DMS79 (cell line): ENCODE results near the gene PLB1.
"Not testable (repeated sequence)": the region's sequence is repeated elsewhere in the genome, so short reads cannot be mapped to it uniquely, and the experiment has no call there.

Source experiments
- DNase-seq: peaks from one replicate; lab custom pipeline; 2025; lab: John Stamatoyannopoulos, UW

Gene PLB1

DNA sequence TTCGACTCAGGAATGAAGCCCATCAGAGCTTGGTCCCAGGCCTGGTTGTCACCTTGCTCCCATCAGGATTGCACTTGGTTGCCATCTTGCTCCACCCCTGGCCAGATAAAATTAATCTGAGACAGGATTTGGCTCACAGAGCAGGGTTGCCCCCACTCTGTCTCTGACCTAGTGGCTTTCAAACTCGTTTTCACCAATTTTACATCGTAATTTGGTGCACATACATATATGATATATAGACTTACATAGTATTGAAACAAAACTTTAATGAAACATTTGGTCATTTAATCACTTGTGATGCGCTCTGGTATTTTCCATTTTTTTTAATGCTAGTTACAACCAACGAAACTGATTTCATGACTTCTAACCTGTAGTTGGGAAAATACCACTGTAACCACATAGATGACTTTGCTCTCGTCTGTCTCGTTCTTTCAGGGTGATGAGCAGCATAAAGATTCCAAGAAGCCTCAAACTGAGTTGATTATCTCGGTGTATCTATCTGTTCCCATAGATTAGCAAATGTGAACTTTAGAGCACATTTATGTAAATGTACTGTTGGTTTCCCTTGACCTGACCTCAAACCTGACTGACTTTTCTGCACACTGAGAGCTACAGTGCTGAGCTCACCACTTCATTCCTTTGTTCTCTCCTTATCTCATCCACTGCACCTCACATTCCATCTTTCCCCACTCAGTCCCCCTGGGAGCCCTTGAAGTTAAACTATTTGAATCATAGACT lies 30.5 kb upstream of the PLB1 start:
- DNase-seq = no peak

DNA sequence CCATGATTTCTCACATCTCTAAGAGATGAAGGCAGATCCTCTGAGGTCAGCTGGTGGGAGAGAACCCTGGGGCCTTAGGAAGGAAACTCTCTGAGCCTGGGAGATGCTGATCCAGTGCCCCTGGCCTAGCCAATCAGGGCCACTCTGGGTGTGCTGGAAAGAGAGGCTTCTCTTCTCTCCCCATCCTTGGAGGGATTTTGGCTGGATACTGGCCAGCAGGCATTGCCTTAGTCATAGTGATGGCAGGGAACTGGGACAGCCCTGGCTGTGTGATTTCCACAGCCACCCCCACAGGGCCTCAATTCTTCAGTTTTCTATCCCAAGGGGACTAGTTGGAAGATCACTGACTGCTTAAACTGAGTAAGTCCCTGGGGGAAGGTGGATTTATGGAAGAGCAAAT lies 26.6 kb upstream of the PLB1 start:
- no peak for DNase-seq

DNA sequence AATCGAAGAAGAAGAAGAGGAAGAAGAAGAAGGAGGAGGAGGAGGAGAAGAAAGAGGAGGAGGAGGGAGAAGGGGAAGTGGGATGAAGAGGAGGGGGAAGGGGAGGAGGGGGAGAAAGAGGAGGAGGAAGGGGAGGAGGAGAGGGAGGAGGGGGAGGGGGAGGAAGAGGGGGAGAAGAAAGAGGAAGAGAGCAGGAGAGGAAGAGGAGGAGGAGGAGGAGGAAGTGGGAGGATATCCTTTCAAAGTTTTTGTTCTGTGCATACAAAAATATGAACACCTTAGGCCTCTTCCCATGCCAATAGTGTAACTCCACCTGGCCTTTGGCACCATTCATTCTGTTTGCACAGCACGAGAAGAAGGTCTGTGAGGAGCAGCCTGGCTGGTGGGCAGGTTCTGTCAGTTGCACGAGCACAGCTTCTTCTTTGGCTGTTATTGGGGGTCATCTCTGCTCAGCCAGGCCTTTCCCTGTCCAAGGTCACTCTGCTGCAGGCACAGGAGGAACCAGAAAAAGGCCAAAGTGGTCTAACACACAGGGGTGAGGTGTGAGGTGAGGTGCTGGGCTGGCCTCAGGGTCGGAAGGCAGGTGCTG lies 25.8 kb upstream of the PLB1 start:
- no peak for DNase-seq

DNA sequence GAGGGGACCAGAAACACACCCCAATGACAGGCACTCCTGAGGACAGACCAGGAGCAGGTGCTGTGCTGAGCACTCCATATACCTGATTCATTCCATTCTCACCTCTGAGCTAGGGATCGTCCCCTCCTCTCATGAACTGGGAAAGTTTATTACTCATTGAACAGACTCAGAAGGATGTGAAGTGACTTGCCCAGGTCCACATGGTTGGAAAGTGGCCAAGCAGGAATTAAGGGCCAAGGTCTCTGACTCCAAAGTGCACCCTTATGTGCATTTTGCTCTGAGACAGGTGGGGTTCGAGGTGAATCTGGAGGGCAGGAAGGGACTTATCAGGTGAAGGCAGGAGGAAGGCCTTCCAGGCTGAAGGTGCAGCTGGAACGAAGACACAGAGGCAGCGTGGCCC lies 25.1 kb upstream of the PLB1 start:
- peak; percentile 31 for DNase-seq

DNA sequence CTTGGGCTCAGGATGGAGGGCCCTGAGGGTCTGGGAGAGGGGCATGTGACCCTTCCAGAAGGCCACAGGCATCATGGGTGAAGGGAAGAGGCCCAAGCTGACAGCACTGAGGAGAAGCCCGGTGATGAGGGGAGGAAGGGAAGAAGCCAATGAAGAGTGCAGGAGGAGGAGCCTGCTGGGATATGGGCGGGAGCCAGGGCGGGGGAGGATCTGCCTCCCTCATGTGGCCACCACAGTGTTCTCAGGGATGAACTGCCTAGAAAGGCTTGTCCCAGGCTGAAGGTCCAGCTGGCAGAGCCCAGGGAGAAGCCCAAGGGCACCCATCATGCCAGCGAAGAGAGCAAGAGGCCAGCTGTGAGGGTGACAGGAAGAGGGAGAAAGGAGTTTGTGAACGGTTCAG lies 24.6 kb upstream of the PLB1 start:
- DNase-seq = no peak

DNA sequence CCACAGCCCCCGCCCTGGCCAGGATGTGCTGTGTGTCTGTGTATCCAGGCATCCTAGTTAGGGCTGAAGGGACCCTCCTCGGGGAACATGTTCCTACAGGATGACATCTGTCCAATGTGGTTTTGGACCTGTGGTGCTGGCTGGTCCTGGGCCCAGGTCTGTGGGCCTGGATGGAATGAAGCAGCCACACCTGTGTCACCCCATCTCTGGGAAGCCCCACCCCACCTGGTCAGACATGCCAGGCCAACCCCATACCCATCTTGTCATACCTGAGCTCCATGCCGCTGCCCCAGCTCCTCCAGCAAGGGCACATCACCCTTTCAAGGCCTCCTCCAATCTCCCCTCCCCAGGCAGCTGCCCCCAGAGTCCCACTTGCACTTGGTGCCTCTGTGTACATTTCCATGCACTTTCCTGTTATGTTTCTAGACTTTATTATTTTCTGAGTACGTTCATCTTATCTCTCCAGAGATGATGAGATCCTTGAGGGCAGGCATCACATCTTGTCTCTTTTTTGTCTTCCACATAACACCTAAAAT lies 24.1 kb upstream of the PLB1 start:
- DNase-seq = no peak

DNA sequence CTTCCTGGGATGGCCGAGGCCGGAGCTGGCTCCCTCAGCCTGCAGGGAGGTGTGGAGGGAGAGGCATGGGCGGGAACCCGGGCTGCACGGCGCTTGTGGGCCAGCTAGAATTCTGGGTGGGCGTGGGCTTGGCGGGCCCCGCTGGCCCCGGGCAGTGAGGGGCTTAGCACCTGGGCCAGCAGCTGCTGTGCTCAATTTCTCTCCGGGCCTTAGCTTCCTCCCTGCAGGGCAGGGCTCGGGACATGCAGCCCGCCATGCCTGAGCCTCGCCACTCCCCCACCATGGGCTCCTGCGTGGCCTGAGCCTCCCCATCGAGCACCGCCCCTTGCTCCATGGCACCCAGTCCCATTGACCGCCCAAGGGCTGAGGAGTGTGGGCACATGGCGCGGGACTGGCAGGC lies 23.2 kb upstream of the PLB1 start:
- not testable (repeated sequence) for DNase-seq

DNA sequence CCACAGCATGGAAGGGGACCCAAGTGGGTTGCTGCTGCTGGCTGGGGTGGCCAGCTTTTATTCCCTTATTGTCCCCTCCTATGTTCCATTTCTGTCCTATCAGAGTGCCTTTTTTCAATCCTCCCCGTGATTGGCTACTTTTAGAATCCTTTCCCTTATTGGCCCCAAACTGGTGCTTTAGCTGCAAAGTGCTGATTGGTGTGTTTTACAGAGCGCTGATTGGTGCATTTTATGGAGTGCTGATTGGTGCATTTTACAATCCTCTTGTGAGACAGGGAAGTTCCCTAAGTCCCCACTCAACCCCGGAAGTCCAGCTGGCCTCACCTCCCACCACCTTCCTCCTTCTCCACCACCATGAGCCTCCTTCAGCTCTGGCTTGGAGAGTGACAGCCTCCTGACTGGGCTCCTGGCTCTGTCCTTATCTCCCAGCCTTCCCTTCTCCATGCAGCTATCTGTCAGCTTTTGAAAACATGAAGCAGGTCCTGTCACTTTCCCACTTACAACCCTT lies 20.7 kb upstream of the PLB1 start:
- no peak for DNase-seq

DNA sequence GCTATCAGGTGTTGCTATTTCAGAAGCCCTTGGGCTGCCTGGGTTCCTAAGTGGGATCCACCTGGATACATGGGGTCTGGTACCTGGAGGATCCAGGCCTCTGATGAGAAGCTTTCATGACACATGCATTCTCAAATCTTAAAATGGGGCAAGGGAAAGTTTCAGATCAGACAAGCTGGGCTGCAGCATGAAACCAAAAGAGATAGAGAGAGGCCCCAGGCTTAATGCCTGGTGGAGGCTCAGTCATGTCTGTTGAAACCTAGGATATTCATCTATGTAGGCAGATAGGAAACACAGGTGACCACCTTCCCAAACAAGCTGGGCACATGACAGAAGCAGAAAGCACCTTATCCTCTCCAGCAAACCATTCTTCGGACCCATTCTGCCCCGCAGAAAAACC lies 18.8 kb upstream of the PLB1 start:
- DNase-seq = no peak

DNA sequence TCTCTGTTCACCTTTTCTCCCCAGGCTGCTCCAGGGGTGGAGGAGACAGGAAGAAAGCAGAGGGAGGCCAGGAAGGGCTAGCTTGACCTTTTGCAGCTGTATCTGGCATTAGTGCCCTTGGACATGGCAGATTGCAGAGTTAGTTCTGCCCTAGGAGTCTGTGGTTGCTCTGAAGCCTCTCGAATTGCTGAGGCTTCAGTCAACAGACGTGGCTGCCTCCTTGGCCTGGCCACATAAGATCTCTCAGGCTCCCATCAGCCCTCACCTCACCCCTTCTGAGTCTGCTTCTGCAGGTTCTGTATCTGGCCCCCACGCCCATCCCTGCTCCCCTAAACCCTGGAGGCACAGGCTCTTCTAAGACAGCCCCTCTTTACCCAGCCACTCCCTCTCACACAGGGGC lies 18.2 kb upstream of the PLB1 start:
- DNase-seq = no peak

DNA sequence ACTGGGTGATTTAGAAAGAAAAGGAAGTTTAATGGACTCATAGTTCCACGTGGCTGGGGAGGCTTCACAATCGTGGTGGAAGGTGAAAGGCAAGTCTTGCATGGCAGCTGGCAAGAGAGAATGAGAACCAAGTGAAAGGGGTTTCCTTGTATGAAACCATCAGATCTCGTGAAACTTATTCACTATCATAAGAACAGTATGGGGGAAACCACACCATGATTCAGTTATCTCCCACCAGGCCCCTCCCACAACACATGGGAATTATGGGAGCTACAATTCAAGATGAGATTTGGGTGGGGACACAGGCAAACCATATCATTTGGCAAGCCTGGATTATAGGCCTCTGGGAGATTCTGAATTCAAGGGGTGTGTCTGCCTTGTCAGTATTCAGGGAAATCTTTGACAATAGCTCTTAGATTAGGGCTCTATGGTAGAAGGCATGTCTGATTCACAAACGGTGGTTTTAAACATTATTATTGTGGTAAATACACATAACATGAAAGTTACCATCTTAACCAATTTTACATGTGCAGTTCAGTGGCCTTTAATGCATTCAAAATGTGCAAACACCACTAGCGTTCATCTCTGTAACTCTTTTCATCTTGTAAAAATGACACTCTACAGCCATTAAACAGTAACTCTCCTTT lies 15.3 kb upstream of the PLB1 start:
- DNase-seq = no peak

DNA sequence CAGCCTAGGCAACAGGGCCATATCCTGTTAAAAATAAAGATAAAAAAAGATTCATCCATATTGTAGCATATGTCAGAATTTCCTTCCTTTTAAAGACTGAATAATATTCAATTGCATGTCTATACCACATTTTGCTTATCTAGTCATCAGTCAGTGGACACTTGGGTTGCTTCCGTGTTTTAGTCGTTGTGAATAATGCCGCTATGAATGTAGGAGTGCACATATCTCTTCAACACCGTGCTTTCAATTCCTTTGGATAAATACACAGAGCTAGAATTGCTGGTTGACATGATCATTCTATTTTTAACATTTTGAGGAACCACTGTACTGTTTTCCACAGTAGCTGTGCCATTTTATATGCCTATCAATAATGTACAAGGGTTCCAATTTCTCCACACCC lies 14.0 kb upstream of the PLB1 start:
- DNase-seq = no peak

DNA sequence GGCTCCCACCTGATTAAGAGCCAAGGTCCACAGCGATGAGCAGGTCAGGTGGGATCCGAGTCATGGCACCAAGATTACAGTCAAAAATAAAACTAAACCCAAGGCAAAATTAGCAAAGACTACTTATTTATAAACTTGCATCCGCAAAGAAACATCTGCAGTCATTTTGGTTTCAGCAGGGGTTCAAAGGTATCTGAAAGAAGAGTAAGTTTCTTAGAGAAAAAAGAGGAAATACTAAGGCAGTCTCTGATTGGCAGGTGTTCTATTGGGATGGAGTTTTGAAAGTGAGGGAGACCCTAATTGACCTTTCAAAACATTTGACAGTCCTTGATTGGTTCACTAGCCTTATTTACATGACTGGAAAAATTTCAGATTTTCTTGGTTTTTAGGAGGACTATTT lies 11.0 kb upstream of the PLB1 start:
- no peak for DNase-seq

DNA sequence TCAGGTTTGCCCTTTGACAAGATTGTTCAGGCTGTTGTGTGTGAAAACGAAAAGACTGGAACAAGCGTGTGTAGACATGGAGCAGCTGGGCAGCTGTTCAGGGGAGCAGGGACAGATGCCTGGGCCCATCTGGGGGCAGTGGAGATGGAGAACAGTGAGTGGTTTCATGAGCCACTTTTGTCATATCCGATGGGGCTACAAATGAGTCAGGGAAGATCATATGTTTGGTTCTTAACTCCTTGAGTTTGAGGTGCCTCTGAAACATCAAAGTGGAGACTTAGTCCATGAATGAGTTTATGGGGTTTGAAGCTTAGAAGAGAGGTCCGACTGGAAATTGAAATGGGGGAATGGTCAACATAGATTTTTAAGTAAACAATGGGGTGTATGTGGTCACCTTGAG lies 9.3 kb upstream of the PLB1 start:
- DNase-seq = no peak

DNA sequence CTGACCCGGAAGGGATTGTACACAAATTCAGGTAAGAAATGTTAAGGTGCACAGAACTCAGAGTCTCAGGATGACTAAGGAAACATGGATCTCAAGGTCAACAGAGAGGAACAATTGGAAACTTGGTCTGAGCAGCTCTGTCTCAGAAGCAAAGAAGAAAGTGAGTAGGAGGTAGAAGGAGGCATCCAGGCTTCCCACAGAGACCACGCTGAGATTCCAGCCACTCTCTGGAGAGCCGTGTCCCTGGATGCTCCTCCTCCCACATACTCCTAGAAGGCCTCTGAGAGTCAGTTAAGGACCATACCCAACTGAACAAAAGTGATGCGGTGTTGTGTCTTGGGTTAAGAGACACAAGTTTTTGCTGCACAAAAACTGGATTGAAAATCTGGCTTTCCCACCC lies 8.6 kb upstream of the PLB1 start:
- no peak for DNase-seq

DNA sequence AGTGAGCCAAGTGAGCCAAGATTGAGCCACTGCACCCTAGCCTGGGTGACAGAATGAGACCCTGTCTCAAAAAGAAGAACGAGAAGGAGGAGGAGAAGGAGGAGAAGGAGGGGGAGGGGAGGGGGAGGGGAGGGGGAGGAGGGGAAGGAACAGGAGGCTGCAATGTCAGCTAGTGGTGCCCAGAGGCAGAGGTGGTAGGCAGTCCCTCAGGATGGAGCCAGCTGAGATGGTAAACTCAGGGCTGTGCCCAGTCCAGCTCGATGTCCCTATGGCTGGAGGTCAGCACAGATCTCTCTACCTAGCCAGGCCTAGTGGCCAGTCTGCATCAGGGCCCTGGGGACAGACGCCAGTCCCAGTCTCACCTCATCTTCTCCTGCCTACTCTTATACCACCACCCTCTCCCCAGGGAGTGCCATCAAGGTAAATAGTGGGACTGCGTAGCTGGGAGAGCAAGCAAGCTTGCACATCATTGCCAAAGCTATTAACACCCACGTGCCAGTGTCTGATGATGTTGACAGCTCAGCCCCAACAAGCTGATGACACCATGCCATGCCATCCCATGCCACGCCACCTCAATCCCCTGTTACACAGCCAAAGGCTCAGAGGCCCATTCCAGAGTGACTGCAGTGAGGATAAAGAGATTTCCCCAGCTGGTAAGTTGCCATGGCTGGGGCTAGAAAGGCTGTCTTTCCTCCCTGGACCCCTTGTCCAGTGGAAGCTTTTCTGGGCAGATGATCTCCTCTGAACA lies 7.6 kb upstream of the PLB1 start:
- DNase-seq = no peak

DNA sequence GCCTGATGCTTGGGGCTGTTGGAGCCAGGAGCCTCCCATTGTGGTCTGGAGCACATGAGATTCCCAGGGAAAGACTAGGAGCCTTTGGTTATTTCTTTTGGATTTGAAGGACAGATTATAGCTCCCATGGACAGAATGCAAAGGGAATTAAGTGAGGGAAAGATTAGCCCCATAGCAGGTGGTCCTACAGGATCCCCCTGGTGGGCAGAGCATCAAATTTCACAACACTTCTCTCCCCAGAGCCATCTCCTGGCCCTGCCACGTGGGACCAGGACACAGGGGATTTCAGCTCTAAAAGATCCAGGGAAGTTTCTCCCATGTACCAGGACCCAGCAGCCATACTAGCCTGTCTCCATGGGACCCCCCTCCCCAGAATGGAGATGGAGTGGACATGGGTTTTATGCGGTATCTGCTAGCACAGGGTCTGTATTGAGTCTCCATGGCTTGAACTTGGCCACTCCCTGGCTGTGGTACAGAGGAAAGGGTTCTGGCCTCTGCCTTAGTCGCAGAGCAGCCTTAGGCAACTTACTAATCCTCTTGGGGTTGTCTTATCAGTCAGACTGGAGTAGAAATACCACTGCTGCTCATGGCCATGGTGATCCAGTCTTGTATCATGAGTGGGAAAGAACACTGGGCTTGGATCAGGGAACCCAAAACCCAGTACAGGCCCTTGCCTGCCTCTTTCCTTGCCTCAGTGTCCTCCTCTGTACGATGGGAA lies 6.8 kb upstream of the PLB1 start:
- DNase-seq = no peak

DNA sequence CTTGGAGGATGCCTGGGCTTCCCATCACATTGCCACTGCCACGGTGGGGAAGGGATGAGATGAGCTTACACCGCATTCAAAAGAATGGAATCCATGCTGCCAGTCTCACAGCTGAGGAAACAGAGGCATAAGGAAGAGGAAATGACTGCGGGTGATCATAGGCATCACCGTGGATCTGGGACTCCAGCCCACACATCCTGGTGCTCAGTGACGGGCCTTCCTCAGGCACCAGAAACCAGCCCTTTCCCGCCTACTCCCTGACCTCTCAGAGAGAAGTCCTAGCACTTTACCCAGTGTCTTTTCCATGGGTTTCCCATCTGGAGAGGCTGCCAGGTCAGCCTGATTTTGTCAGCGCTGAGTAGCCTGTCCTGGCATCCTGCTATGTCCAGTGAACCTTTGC lies 5.3 kb upstream of the PLB1 start:
- DNase-seq = no peak

DNA sequence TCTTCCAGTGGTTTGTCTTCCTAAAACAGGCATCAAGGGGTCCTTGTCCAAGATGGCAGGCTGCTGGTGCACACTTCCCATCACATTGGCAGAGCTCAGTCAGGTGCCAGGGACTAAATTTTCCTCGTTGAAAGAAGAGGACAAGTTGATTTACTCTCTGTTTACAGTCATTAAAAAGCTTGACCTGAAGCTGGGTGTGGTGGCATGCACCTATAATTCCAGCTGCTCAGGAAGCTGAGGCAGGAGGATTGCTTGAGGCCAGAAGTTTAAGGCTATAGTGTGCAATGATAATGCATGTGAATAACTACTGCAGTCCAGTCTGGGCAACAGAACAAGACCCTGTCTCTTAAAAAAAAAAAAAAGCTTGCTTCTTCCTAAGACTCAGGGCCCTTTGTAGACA lies 3.6 kb upstream of the PLB1 start:
- no peak for DNase-seq

DNA sequence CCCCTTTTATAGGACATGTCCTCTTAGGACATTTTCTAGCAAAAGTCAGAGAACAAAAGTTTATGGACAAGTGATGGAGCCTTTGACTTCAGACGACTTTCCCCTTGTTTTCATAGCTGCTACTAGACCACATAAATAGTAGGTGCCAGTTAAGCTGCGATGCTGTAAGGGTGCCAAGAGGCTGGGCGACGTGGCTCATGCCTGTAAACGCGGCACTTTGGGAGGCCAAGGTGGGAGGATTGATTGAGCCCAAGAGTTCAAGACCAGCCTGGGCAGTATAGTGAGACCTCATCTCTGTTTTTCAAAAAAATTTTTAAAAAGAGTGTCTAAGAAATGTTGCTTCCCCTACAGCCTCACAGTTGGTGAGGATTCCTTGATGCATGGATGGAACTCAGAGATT lies 2.2 kb upstream of the PLB1 start:
- no peak for DNase-seq

DNA sequence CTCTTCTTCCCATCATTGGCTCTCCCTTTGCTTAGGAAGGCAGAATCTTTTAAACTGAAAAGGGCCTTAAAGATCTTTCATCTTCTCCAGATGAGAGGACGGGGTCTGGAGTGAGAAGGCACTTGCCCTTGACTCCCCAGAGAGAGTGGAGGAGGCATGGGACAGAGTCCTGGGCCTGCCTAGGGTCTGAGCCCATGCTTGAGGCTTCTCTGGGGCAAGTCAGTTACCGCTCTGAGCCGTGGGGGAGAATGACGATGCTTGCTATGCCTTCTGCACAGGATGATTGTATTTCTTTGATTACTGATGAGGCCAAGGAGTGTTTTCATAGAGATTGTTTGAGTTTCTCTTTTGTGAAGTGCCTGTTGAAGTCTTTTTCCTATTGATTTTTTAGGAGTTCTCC lies 921 bp downstream of the PLB1 start:
- DNase-seq = no peak

DNA sequence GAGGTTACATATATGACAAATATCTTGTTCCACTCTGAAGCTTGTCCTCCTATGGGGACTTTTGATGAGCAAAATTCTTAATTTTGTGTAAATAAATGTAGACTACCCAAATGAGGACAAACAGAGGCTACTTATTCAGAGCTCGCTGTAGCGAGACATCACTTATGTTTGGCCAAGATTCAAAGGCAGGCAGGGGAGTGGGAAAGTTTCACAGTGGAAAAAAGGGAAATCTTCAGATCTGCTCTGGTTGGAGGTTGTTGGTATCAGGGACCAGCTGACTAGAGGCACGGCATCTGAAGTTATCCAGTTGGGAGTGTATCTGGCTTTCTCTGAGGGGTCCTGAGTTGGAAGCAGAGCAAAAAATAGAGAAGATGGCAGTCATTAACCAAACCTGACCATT lies 1.3 kb downstream of the PLB1 start:
- no peak for DNase-seq
